BJ (cell line): ENCODE measurements around the gene PLD2. TPM values are rescaled to one million over a fixed set of nuclear protein-coding genes. Genes with fewer than 3 reads are reported as not detected.
A peak's percentile ranks its signal among the peaks of the same experiment; 100 is the strongest.

Experiments used
- CTCF ChIA-PET: fragments of 350-600 bp; formaldehyde crosslinking; extraction: SDS; loops from one replicate; lab custom pipeline; 2021; ENCODE audit warnings: antibody characterized with exemption, inconsistent platforms; lab: Yijun Ruan, JAX
- POLR2A ChIA-PET: fragments of 300-600 bp; sonication (Branson Sonifier 250); formaldehyde crosslinking; extraction: SDS; loops from one replicate; lab custom pipeline; 2021; ENCODE audit warnings: antibody characterized with exemption; lab: Charles Lee
- DNase-seq: peaks from one replicate; pipeline ENCODE4 v3.0.0-alpha.2; 2011; ENCODE audit warnings: low read depth
- H3K27me3 ChIP-seq: 2 replicates; pipeline ENCODE4 v1.6.0; 2011; ENCODE audit warnings: low read length; ENCODE audit not compliant: control insufficient read depth, insufficient read depth
- H3K36me3 ChIP-seq: 2 replicates; pipeline ENCODE4 v1.5.1; 2011; ENCODE audit warnings: low read length; ENCODE audit not compliant: control insufficient read depth, insufficient read depth
- H3K4me3 ChIP-seq: 2 replicates; pipeline ENCODE4 v1.5.1; 2011; ENCODE audit warnings: low read depth, mild to moderate bottlenecking, control low read depth, low read length
- CTCF ChIP-seq: IDR thresholded peaks from 2 replicates; pipeline ENCODE4 v1.5.1; 2011; ENCODE audit warnings: low read depth, mild to moderate bottlenecking, control low read depth, inconsistent platforms, low read length, moderate library complexity; ENCODE audit not compliant: insufficient read depth
- polyA plus RNA-seq: library from polyadenylated mRNA; depleted of rRNA; stranded (reverse); fragments of >200 nt; gene quantifications from 2 replicates; pipeline ENCODE4 v1.2.3, GENCODE V29; 2011

Gene PLD2
- polyA plus RNA-seq, 1 experiment, result 34.1 TPM

- no peak for TF ChIP-seq CTCF
- H3K27me3 ChIP-seq, result no peaks in the 10 kb centered on the region
- ChIA-PET POLR2A (interaction anchor here (0.6 kb wide), 1 partner anchor 284 kb away, joined by 5 read pairs; no protein-coding TSS in a partner anchor), CTCF (interaction anchor here (0.9 to 1.3 kb wide), 2 partner anchors 44 to 54 kb away, joined by 4 read pairs; no protein-coding TSS in a partner anchor)
- H3K4me3 ChIP-seq, result peak overlapping the region; percentile 94
- no peaks in the 10 kb centered on the region for H3K36me3 ChIP-seq
- no peak for DNase-seq
These were observed 27.2 kb downstream of the PLD2 start for GRCh38 chr17:4833941-4834680.

GRCh38 chr17:4834681-4835020 is 27.7 kb downstream of the PLD2 start:
- TF ChIP-seq CTCF, result no peak
- no peaks in the 10 kb centered on the region for H3K36me3 ChIP-seq
- no peak for DNase-seq
- H3K4me3 ChIP-seq, result peak overlapping the region; percentile 94
- ChIA-PET POLR2A (interaction anchor here (0.6 kb wide), 1 partner anchor 285 kb away, joined by 5 read pairs; no protein-coding TSS in a partner anchor), CTCF (interaction anchor here (0.9 to 1.3 kb wide), 2 partner anchors 44 to 54 kb away, joined by 4 read pairs; no protein-coding TSS in a partner anchor)
- no peaks in the 10 kb centered on the region for H3K27me3 ChIP-seq

- CTCF ChIA-PET, result interaction anchor here (0.6 kb wide), 2 partner anchors 23 to 464 kb away, joined by 3 to 4 read pairs; no protein-coding TSS in a partner anchor
- no peaks in the 10 kb centered on the region for H3K36me3 ChIP-seq
- no peak overlapping the region for H3K4me3 ChIP-seq
- TF ChIP-seq CTCF, result no peak
- H3K27me3 ChIP-seq, result no peaks in the 10 kb centered on the region
- POLR2A ChIA-PET, result no interaction called here
- DNase-seq, result no peak
These were observed 29.3 kb downstream of the PLD2 start for GRCh38 chr17:4836221-4836620.

GRCh38 chr17:4837471-4838308 is 30.7 kb downstream of the PLD2 start:
- CTCF ChIA-PET, result interaction anchor here (0.9 to 1.4 kb wide), 2 partner anchors 11 to 43 kb away, joined by 4 to 5 read pairs; no protein-coding TSS in a partner anchor
- POLR2A ChIA-PET, result no interaction called here
- no peaks in the 10 kb centered on the region for H3K36me3 ChIP-seq
- H3K4me3 ChIP-seq, result no peak overlapping the region
- no peak for TF ChIP-seq CTCF
- no peaks in the 10 kb centered on the region for H3K27me3 ChIP-seq
- no peak for DNase-seq
